Suppressor macrophage (primary cell): Measurements from ENCODE around the gene HRG.

Source experiments
- DNase-seq, 4 experiments: peaks; one replicate each; pipeline ENCODE4 v3.0.0-alpha.2; 2020 to 2022

The HRG gene

DNA sequence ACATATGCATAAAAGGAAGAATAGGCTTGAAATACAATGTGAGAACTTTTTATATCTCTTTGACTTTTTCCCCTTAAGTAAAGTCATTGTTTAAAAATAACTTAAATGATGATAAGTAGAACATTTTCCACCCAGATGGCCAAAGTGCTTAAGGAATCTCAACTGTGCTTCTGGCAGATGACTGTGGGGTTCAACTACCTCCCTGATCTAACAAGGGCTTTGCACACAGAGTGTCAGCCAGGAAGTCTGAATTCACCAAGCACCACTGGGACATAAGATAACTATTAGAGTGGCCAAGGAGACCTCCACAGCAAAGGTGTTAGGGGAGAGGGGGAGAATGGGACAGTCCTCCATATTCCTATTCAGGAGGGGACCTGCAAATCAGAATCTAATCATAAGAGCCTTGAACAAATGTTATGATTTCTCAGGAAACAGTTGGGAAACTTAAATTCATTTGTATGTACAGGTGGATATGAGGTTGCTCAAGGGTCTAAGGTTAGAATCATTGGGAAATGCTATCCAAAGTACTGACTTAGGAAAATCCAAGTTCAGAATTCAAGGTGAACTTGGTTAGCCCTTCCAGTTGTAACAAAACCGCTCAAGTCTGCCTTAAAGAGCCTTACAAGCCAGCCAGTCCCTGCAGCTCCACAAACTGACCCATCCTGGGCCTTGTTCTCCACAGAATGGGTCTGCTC, 25.9 kb upstream of the HRG start, which contains the start of gene FETUB:
FETUB (plus strand) TSS at position 622 of the 695 bp plus-strand sequence; CDS start at position 684, 62 bp downstream.
- DNase-seq, result no peak

DNA sequence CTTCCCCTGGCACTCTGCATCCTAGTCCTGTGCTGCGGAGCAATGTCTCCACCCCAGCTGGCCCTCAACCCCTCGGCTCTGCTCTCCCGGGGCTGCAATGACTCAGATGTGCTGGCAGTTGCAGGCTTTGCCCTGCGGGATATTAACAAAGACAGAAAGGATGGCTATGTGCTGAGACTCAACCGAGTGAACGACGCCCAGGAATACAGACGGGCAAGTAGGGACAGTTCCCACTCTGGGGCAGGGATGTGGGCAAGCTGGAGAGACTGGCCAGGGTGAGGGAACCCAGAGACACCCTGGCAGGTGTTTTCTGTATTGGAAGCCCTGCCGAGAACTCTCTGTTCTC, 25.4 kb upstream of the HRG start:
- no peak for DNase-seq

- DNase-seq, result no peak
Measured at GRCh38 chr3:186640929-186641328, 24.9 kb upstream of the HRG start.

DNA sequence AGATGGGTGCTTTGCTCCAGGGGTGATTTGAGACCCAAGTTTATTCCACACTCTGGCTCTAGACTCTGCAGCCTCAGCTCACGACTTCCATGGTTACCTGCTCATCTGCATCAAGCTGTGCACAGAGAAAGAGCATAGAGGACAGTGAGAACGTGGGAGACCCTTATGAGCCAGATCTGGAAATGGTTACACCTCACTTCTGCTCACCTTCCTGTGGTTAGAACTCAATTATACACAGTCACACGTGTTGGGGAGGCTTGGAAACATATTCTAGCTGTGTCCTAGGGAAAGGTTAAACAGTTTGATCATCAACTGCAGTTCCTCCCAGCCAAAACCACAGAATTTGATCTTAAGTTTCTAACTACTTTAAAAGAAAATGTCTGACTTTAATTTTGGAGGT, 23.8 kb upstream of the HRG start:
- DNase-seq, result no peak

DNA sequence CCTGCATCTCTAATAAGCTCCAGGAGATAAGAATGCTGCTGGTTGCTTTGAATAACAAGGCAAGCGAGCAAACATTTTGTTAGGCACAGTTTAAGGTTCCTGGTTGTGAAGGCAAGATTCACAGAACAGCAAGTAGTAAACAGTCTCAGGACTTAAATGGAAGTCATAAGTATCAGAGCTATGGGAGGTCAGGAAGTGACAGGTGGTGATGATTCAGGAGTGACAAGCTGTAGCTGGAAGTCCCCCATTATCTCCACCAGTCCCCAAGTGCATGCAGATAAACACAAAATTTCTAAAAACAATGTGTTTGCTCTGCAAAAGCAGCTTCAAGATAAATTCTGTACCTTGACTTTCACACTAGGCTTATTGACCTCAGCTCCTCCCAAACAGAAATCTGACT, 22.3 kb upstream of the HRG start:
- DNase-seq, result no peak

DNA sequence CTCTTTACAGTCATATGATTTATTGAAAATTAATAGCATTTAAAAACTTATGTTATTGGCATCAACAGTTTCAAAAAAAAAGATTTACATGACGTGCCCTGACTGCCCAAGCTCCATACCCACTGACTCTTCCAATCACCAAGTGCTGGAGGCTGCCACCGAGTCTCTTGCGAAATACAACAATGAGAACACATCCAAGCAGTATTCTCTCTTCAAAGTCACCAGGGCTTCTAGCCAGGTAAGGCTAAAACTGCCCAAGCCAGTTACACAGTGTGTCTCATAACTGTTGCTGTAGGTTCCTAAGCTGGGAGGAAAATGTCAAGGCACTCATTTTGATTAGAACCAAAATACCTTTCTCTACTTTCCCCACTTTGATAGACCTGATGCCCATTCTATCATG, 21.1 kb upstream of the HRG start:
- no peak for DNase-seq

DNA sequence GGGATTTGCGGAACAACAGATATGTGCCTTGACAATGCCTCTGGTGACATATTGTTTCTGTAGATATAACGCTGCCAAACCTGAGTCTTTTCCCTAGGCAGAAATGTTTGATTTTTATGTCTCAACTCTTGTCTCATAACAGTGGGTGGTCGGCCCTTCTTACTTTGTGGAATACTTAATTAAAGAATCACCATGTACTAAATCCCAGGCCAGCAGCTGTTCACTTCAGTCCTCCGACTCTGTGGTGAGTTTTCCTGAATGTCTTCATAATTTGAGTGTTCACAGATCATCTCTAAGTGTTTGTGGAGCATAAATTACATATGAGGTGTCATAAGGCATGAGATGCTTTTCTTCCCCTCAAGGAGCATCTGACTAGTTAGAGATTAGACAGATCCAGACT, 19.7 kb upstream of the HRG start:
- no peak for DNase-seq

- DNase-seq, result no peak
Measured at GRCh38 chr3:186646841-186647240, 19.0 kb upstream of the HRG start.

DNA sequence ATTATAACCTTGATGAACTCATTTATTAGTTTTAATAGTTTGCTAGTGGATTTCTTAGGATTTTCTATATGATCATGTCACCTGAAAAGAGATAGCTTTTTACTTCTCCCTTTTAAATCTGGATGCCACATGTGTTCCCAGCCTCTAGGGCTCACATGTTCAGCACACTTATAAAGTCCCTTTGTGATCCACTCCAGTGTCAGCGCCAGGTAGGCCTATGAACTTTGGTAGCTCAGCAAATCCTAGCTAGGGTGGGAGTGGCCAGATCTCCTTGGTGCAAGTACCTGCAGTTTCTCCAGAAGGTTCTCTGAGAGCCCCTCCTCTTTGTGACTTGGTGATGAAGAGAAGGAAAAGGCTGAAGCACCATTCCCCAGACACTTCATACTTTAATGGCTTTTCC, 17.0 kb upstream of the HRG start:
- DNase-seq, result no peak

DNA sequence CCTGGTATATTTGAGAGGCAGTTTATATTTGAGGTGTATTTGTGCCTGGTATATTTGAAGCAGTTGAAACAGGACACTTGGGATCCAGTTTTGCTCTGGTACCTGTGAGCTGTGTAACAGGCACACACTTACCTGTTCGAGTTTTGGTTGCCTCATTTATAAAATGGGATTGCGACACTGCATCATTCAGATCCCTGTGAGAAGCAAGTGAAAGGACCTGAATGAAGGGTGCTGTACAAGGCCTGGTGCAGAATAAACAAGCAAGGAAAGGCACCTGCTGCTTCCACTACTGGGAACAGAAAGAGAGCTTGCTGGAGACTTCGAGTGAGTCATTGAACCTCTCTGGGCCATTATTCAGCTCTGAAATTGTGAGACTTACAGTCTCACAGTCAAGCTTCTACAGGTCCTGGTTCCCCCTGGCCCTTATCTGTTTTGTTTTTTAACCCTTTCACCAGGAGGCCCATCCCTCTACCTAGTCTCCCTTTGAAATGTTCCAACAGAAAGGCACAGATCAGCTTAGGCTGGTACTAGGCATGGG, 14.1 kb upstream of the HRG start:
- no peak for DNase-seq

DNA sequence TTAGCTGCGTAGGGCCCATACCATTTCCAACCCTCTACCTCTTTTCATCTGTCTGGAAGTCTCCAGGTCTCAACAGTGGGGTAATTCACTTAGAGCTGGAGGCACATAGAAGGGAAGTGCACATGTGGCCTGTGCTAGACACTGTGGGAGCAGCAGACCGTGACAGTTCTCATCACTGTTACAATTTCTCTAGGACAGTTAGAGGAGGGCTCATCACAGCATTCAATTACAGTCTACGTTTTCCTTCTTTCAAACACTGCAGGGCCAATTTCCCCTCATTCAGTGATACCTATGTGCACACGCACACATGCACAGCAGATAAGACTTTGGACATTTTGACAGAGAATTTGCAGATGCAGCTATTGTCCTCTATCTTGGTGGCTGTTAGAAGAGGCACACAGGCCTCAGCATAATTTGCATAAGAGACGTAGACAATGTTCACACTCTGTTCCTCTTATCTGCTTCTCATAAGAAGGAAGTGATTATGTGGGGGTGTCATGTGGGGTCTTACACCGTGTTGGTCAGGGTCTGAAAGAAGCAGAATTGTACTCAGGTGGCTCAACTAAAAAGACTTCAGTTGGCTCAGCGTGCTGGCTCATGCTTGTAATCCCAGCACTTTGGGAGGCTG, 12.6 kb upstream of the HRG start:
- no peak for DNase-seq

DNA sequence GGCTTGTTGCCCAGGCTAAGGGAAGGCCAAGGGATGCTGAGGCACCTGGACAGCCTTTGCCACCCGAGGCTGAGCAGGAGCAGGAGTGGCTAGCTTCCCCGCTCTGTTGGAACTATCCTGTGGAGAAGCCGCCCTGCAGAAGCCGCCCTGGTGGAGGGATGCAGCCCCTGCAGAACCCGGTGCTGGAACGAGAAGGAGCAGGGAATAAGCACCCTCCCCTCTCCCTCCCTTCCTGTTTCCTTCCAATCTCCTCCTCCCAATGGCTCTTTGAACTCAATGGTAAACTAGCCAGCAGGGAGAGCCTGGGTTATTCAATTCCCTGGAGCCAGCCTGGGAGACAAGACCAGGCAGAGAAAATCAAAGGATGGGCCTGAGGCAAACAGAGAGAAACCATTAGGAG, 11.8 kb upstream of the HRG start:
- no peak for DNase-seq

- DNase-seq, result no peak
Measured at GRCh38 chr3:186663361-186664118, 2.3 kb upstream of the HRG start.

DNA sequence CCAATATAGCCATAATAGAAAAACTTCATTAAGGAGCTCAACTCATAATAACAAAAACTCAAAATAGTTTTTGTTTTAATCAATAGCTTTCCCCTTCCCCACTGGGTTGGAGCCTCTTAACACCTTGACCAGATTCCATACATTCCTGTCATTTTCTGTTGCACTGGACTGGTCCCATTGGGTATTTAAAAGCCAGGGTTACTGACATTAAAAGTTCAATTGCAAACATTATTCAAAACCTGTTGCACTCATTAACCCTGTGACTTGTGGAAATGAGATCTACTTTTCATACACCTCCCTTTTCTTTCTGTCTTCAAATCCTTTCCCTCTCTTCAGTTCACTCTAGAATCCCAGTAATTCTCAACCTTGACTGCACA, 1.7 kb upstream of the HRG start:
- no peak for DNase-seq

DNA sequence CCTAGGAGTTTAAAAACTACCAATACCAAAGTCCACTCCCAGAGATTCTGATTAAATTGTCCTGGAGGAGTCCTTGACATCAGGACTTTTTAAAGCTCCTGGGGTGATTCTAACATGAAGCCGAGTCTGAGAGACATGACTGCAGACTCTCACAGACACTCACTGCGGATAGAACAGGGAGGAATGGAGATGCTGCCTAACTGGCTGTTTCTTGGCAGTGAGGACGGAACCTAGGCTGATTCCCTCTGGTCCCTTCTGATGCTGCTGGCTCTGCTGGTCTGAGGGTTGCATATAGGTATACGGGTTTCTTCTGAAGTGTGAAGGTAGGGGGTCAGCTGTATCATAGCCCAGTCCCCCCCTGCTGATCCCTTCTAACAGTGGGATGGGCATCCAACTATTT, 1.3 kb upstream of the HRG start:
- DNase-seq, result no peak

DNA sequence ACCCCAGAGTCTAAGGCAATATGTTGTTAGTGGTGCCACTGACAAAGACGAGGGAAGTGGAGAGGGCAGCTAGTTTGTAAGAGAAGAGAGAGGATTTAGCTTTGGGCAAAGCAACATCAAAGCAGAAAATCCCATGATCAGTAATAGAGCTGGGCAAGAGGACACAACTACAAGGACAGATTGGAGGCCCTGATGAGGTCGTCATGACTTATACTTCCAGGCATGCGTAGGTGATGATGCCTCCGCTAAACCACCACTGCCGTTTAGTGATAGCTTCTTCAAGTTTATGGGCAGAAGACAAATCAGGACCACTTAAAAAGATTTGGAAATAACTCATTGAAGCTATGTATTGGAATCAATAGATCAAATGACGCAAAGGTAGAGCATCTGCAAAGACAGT, 2.6 kb downstream of the HRG start:
- DNase-seq, result peak in 2 of 4 experiments; percentile 9 to 10

DNA sequence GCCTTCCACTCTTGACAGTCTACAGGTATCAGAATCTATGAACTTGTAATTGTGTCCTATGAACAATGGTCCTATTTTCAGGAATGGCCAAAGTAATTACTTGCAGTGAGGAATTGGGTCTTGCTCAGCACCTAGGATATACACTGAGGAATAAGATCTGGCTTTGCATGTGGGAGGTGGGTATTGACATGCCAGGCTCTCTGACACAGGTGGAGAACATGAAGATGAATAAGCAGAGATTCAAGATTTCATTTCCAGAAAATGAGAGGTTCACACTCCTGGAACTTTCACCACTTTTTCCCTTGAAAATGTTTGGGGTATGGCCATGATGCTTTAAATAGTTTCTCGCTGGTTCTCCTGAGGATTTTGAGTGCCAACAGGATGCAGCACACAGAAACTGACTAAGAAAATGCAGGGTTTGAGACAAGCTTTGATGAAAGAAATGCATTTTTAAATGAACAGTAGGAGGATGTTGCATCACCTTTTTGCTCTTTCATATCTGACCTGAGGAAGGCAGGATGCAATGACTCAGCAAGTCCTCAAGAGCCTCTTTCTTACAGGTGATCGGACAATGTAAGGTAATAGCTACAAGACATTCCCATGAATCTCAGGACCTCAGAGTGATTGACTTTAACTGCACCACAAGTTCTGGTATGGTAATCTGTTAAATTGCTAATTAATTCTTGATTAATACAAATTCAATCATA, 3.7 kb downstream of the HRG start:
- no peak for DNase-seq

- peak in 3 of 4 experiments; percentile 20 to 61 (median 52) for DNase-seq
Measured at GRCh38 chr3:186670155-186670554, 4.3 kb downstream of the HRG start.

GRCh38 chr3:186671051-186671450, 5.2 kb downstream of the HRG start:
- no peak for DNase-seq

DNA sequence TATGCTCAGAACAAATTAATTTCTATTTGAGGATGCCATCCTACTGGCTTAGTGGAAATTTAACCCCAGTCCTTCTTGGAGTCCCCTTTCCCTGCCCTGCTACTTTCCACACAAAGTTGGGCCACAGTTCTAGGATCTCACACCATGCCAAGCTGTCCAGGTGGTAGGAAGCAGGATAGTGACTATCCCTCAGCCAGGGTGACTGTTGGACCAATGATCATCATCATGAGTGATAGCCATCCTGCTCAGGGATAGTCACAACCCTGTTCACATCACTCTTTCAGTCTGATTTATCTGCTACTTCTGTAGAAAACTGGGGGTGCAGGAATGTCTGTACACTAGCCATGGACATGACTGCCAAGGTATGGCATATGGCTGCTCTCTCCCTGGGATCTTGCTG, 12.8 kb downstream of the HRG start:
- no peak for DNase-seq

- DNase-seq, result no peak
Measured at GRCh38 chr3:186679151-186679550, 13.3 kb downstream of the HRG start.

- DNase-seq, result no peak
Measured at GRCh38 chr3:186680869-186681268, 15.1 kb downstream of the HRG start.

DNA sequence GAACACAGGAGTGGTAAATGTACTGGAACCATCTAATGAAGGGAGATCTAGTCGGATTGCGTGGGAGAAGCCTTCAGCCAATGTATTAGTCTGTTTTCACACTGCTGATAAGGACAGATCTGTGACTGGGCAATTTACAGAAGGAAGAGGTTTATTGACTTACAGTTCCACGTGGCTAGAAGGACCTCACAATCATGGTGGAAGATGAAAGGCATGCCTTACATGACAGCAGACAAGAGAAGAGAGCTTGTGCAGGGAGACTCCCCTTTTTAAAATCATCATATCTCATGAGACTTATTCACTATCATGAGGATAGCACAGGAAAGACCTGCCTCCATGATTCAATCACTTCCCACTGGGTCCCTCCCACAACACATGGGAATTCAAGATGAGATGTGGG, 17.0 kb downstream of the HRG start:
- DNase-seq, result peak; percentile 19 to 66 (median 51)
